Measurements from ENCODE around the gene SLAMF9. TPM values are rescaled to one million over a fixed set of nuclear protein-coding genes. Genes with fewer than 3 reads are reported as not detected.

Gene SLAMF9
- total RNA-seq, 4 donors from 2014 or later = 0.66 to 16.5 (median 3.6) TPM; not detected in 1

DNA sequence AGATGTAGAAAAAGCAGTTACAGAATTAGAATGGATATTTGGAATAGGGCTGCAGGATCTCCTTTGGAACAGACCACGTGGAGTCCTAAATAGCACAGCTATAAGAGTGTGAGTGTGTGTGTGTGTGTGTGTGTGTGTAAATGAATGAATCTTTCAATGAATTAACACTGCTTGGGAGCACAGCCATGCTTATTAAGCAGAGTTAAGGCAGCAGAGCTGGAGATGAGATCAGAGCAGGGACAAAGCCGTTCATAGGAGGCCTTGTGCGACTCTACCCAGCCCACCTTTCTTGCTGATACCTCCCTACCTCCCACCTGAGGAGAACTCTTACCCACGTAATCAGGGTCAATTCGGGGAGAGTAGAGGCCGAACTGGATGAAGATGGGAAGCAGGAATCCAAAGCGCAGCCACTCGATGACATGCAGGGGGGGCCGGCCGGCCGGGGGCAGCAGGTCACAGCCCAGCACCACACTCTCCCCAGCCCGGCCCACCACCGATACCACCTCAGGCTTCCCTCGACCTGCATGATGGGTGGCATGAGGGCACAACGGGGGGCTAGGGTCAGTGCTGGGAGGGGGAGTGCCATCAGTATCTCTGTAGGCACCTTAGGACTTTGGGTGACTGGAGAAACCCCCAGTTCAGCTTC is 11.3 kb downstream of the SLAMF9 start:
- TF ChIP-seq, protein P1, sequence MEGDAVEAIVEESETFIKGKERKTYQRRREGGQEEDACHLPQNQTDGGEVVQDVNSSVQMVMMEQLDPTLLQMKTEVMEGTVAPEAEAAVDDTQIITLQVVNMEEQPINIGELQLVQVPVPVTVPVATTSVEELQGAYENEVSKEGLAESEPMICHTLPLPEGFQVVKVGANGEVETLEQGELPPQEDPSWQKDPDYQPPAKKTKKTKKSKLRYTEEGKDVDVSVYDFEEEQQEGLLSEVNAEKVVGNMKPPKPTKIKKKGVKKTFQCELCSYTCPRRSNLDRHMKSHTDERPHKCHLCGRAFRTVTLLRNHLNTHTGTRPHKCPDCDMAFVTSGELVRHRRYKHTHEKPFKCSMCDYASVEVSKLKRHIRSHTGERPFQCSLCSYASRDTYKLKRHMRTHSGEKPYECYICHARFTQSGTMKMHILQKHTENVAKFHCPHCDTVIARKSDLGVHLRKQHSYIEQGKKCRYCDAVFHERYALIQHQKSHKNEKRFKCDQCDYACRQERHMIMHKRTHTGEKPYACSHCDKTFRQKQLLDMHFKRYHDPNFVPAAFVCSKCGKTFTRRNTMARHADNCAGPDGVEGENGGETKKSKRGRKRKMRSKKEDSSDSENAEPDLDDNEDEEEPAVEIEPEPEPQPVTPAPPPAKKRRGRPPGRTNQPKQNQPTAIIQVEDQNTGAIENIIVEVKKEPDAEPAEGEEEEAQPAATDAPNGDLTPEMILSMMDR (IDR thresholded peaks at IDR 0.05; ENCODE audit: low read depth) = no peak

- TF ChIP-seq, protein P1 (IDR thresholded peaks at IDR 0.05; ENCODE audit: low read depth) = no peak
These were observed 12.2 kb downstream of the SLAMF9 start for GRCh38 chr1:159941591-159942560.

GRCh38 chr1:159941141-159941540 is 12.9 kb downstream of the SLAMF9 start:
- TF ChIP-seq, protein P1 (IDR thresholded peaks at IDR 0.05; ENCODE audit: low read depth) = no peak

- TF ChIP-seq, protein P1 (IDR thresholded peaks at IDR 0.05; ENCODE audit: low read depth) = no peak
These were observed 13.9 kb downstream of the SLAMF9 start for GRCh38 chr1:159940006-159940620.

DNA sequence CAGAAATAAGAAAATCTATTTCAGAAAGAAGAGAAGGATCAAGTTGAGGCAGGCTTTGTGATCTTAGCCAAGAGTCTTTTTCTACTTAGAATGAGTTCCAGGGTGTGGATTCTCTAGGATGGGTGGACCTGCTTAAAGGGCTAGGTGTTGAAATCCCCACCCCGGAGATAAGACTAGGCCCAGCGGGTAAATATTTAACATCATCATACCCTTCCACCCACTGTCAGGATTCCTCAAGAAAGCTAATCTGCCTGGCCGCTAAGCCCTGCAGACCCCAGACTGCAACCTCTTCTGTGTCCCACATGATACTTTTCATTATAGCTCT is 14.4 kb downstream of the SLAMF9 start:
- TF ChIP-seq, protein P1 (IDR thresholded peaks at IDR 0.05; ENCODE audit: low read depth) = no peak

GRCh38 chr1:159938905-159939677 is 14.9 kb downstream of the SLAMF9 start:
- TF ChIP-seq, protein P1 (IDR thresholded peaks at IDR 0.05; ENCODE audit: low read depth) = no peak
